ENCODE data around the gene MAP3K15.

The MAP3K15 gene

DNA sequence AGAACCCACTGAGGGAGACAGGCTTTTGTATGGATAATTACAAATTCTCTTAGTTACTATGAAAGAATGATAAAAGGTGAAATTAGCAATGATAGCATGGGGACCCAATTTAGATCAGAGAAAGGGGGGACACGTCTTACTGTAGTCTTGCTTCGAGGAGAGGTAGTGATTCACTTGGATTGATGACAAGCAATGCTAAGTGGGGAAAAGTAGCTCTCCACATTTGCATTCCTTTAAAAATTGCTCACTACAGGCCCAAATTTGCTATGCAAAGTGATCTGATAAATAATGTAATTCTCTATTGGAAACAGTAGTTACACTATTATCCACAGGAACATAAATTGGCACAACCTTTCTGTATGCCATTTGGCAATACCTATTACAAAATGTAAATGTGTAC, 42.5 kb upstream of the MAP3K15 start:
- TF ChIP-seq, protein P1, sequence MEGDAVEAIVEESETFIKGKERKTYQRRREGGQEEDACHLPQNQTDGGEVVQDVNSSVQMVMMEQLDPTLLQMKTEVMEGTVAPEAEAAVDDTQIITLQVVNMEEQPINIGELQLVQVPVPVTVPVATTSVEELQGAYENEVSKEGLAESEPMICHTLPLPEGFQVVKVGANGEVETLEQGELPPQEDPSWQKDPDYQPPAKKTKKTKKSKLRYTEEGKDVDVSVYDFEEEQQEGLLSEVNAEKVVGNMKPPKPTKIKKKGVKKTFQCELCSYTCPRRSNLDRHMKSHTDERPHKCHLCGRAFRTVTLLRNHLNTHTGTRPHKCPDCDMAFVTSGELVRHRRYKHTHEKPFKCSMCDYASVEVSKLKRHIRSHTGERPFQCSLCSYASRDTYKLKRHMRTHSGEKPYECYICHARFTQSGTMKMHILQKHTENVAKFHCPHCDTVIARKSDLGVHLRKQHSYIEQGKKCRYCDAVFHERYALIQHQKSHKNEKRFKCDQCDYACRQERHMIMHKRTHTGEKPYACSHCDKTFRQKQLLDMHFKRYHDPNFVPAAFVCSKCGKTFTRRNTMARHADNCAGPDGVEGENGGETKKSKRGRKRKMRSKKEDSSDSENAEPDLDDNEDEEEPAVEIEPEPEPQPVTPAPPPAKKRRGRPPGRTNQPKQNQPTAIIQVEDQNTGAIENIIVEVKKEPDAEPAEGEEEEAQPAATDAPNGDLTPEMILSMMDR (IDR thresholded peaks at IDR 0.05; ENCODE audit: insufficient read depth, low read length, missing control alignments): no peak
- DNase-seq (ENCODE audit: low read depth, low spot score): no peak
- H3K4me3 ChIP-seq (ENCODE audit: low read depth, low read length): no peak overlapping the region
- ChIA-PET POLR2A (no interaction called here), CTCF (interaction anchor here (1.1 to 1.5 kb wide), 2 partner anchors 9 to 24 kb away, joined by 3 to 4 read pairs; no protein-coding TSS in a partner anchor)

DNA sequence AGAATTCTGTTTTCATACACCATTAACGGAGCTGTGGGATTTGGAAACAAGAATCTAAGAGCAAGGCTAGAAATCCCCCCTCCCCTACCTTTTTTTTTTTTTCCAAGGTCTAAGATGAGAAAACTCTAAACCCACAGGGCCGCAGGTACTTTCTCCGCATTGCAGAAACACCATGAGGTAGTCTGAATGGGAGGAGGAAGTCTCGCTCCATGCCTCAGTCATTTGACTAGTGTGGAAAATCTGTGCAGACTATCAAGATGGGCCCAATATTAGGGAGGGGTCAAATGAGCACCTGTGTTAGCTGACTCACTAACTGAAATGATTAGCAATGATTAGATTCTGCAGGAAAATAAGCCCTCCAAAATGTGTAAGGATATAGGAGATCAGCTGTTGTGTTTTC, 40.9 kb upstream of the MAP3K15 start:
- ChIA-PET CTCF (interaction anchor here (0.8 kb wide), 1 partner anchor 332 kb away, joined by 3 read pairs; the partner anchor contains the start of gene SH3KBP1), POLR2A (no interaction called here)
- H3K4me3 ChIP-seq (ENCODE audit: low read depth, low read length): no peak overlapping the region
- TF ChIP-seq, protein P1 (IDR thresholded peaks at IDR 0.05; ENCODE audit: insufficient read depth, low read length, missing control alignments): no peak
- no peak for DNase-seq (ENCODE audit: low read depth, low spot score)

GRCh38 chrX:19555683-19556082, 40.4 kb upstream of the MAP3K15 start:
- H3K4me3 ChIP-seq (ENCODE audit: low read depth, low read length): no peak overlapping the region
- DNase-seq (ENCODE audit: low read depth, low spot score): no peak
- ChIA-PET POLR2A (no interaction called here), CTCF (no interaction called here)
- TF ChIP-seq, protein P1 (IDR thresholded peaks at IDR 0.05; ENCODE audit: insufficient read depth, low read length, missing control alignments): no peak

GRCh38 chrX:19555236-19555635, 39.9 kb upstream of the MAP3K15 start:
- ChIA-PET CTCF (no interaction called here), POLR2A (no interaction called here)
- no peak for DNase-seq (ENCODE audit: low read depth, low spot score)
- TF ChIP-seq, protein P1 (IDR thresholded peaks at IDR 0.05; ENCODE audit: insufficient read depth, low read length, missing control alignments): no peak
- no peak overlapping the region for H3K4me3 ChIP-seq (ENCODE audit: low read depth, low read length)

GRCh38 chrX:19554786-19555185, 39.5 kb upstream of the MAP3K15 start:
- no peak overlapping the region for H3K4me3 ChIP-seq (ENCODE audit: low read depth, low read length)
- TF ChIP-seq, protein P1 (IDR thresholded peaks at IDR 0.05; ENCODE audit: insufficient read depth, low read length, missing control alignments): no peak
- CTCF ChIA-PET: interaction anchor here (0.6 to 0.9 kb wide), 2 partner anchors 183 to 333 kb away, joined by 3 read pairs; no protein-coding TSS in a partner anchor
- no peak for DNase-seq (ENCODE audit: low read depth, low spot score)
- POLR2A ChIA-PET: no interaction called here

- TF ChIP-seq, protein P1 (IDR thresholded peaks at IDR 0.05; ENCODE audit: insufficient read depth, low read length, missing control alignments): no peak
- POLR2A ChIA-PET: no interaction called here
- no peak for DNase-seq (ENCODE audit: low read depth, low spot score)
- CTCF ChIA-PET: interaction anchor here (1.3 kb wide), 1 partner anchor 9 kb away, joined by 4 read pairs; no protein-coding TSS in a partner anchor
- no peak overlapping the region for H3K4me3 ChIP-seq (ENCODE audit: low read depth, low read length)
These were observed 37.5 kb upstream of the MAP3K15 start for GRCh38 chrX:19552793-19553192.

All from AG04449 (cell line).